Activated T-helper 1 cell treated with anti-CD3 and anti-CD28 coated beads, Interleukin-12 subunit alpha, Interleukin-12 subunit beta, Interleukin-2, Interleukin-4 antibody, amounts not matched to agents 30 ng/mL and 10 ng/mL and 1 ng/mL, durations not matched to agents 14 hours and 24 hours and 36 hours (primary cell): ENCODE measurements around the gene FCRL6. TPM values are rescaled to one million over a fixed set of nuclear protein-coding genes. Genes with fewer than 3 reads are reported as not detected.
A peak's percentile ranks its signal among the peaks of the same experiment; 100 is the strongest.

Experiments
- DNase-seq: peaks from one replicate; pipeline ENCODE4 v3.0.0; 2021; ENCODE audit warnings: low spot score
- H3K27ac Mint-ChIP-seq: one replicate; pipeline ENCODE4 v1.8.0; 2021; ENCODE audit warnings: mild to moderate bottlenecking, mixed read lengths
- H3K27me3 Mint-ChIP-seq: one replicate; pipeline ENCODE4 v1.8.0; 2022; ENCODE audit warnings: mild to moderate bottlenecking, moderate library complexity, mixed read lengths; ENCODE audit not compliant: insufficient read depth
- H3K36me3 Mint-ChIP-seq: one replicate; pipeline ENCODE4 v1.8.0; 2021; ENCODE audit warnings: low read depth, mixed read lengths
- H3K4me1 Mint-ChIP-seq: one replicate; pipeline ENCODE4 v1.8.0; 2021; ENCODE audit warnings: low read depth, mixed read lengths
- H3K4me3 Mint-ChIP-seq: one replicate; pipeline ENCODE4 v1.8.0; 2021; ENCODE audit warnings: mild to moderate bottlenecking, moderate library complexity, mixed read lengths
- H3K9me3 Mint-ChIP-seq: one replicate; pipeline ENCODE4 v1.8.0; 2021; ENCODE audit warnings: mixed read lengths
- intact Hi-C: fragments of 100-400 bp; cut with micrococcal nuclease; formaldehyde crosslinking; loops from one replicate; pipeline ENCODE4 v1.15.1; 2024
- total RNA-seq: library from RNA; stranded (reverse); gene quantifications from 2 replicates; pipeline ENCODE4 v1.2.3, GENCODE V29; 2022

Gene FCRL6
- total RNA-seq, 1 donor from 2014 or later, result not detected

- intact Hi-C loops, result no loop called here
- Mint-ChIP-seq H3K36me3 (no peaks in the 10 kb centered on the region), H3K27me3 (peaks cover 50% of the 10 kb centered on the region), H3K27ac (no peak overlapping the region), H3K4me3 (no peak overlapping the region), H3K4me1 (peaks cover 12% of the 10 kb centered on the region), H3K9me3 (no peaks in the 10 kb centered on the region)
- DNase-seq, result no peak
Measured at GRCh38 chr1:159804924-159805323, 2.8 kb downstream of the FCRL6 start.

- peaks cover 35% of the 10 kb centered on the region for H3K27me3 Mint-ChIP-seq
- no peaks in the 10 kb centered on the region for H3K9me3 Mint-ChIP-seq
- no peak overlapping the region for H3K4me3 Mint-ChIP-seq
- no peak overlapping the region for H3K27ac Mint-ChIP-seq
- H3K36me3 Mint-ChIP-seq, result no peaks in the 10 kb centered on the region
- no peaks in the 10 kb centered on the region for H3K4me1 Mint-ChIP-seq
- intact Hi-C loops, result no loop called here
- DNase-seq, result no peak
Measured at GRCh38 chr1:159815926-159816325, 13.8 kb downstream of the FCRL6 start.

GRCh38 chr1:159817276-159818041 lies 15.3 kb downstream of the FCRL6 start:
- no peaks in the 10 kb centered on the region for H3K9me3 Mint-ChIP-seq
- DNase-seq, result no peak
- no peaks in the 10 kb centered on the region for H3K36me3 Mint-ChIP-seq
- no peak overlapping the region for H3K27ac Mint-ChIP-seq
- peaks cover 2% of the 10 kb centered on the region for H3K4me1 Mint-ChIP-seq
- H3K4me3 Mint-ChIP-seq, result no peak overlapping the region
- intact Hi-C loops, result no loop called here
- H3K27me3 Mint-ChIP-seq, result peaks cover 36% of the 10 kb centered on the region

- H3K9me3 Mint-ChIP-seq, result no peaks in the 10 kb centered on the region
- peaks cover 25% of the 10 kb centered on the region for H3K4me1 Mint-ChIP-seq
- H3K27me3 Mint-ChIP-seq, result peaks cover 53% of the 10 kb centered on the region
- peaks cover 2% of the 10 kb centered on the region for H3K36me3 Mint-ChIP-seq
- intact Hi-C loops, result loop anchor here (2.0 kb wide), 1 partner anchor 23 kb away; no protein-coding TSS in a partner anchor
- DNase-seq, result peak; percentile 11
- H3K27ac Mint-ChIP-seq, result no peak overlapping the region
- H3K4me3 Mint-ChIP-seq, result no peak overlapping the region
Measured at GRCh38 chr1:159821171-159821867, 19.2 kb downstream of the FCRL6 start.

- H3K4me3 Mint-ChIP-seq, result no peak overlapping the region
- H3K9me3 Mint-ChIP-seq, result no peaks in the 10 kb centered on the region
- peaks cover 46% of the 10 kb centered on the region for H3K4me1 Mint-ChIP-seq
- H3K27me3 Mint-ChIP-seq, result peaks cover 43% of the 10 kb centered on the region
- no peak for DNase-seq
- H3K36me3 Mint-ChIP-seq, result peaks cover 2% of the 10 kb centered on the region
- no peak overlapping the region for H3K27ac Mint-ChIP-seq
- intact Hi-C loops, result no loop called here
Measured at GRCh38 chr1:159823406-159823805, 21.2 kb downstream of the FCRL6 start.

GRCh38 chr1:159825564-159825963 lies 23.4 kb downstream of the FCRL6 start:
- peaks cover 3% of the 10 kb centered on the region for H3K36me3 Mint-ChIP-seq
- peaks cover 48% of the 10 kb centered on the region for H3K27me3 Mint-ChIP-seq
- no peak for DNase-seq
- intact Hi-C loops, result no loop called here
- H3K4me1 Mint-ChIP-seq, result peaks cover 54% of the 10 kb centered on the region
- no peak overlapping the region for H3K4me3 Mint-ChIP-seq
- H3K27ac Mint-ChIP-seq, result peak overlapping the region; percentile 59
- no peaks in the 10 kb centered on the region for H3K9me3 Mint-ChIP-seq

GRCh38 chr1:159826441-159827101 lies 24.4 kb downstream of the FCRL6 start, which contains the start of gene SLAMF8:
TSS of gene SLAMF8 (plus strand) at chr1:159826873. CDS start at chr1:159826899, 26 bp downstream.
- intact Hi-C loops, result loop anchor here (1.0 to 2.0 kb wide), 3 partner anchors 46 to 97 kb away; partner anchors contain the start of gene DUSP23
- Mint-ChIP-seq H3K4me1 (peaks cover 54% of the 10 kb centered on the region), H3K9me3 (no peaks in the 10 kb centered on the region), H3K27me3 (peaks cover 45% of the 10 kb centered on the region), H3K27ac (peak within 1 kb of the TSS; percentile 69), H3K36me3 (peaks cover 3% of the 10 kb centered on the region), H3K4me3 (peak within 1 kb of the TSS; percentile 67)
- DNase-seq, result peak; percentile 61

- Mint-ChIP-seq H3K9me3 (no peaks in the 10 kb centered on the region), H3K4me1 (peaks cover 54% of the 10 kb centered on the region), H3K27me3 (peaks cover 47% of the 10 kb centered on the region), H3K27ac (peak overlapping the region; percentile 69), H3K4me3 (peak overlapping the region; percentile 19), H3K36me3 (peaks cover 3% of the 10 kb centered on the region)
- DNase-seq, result no peak
- intact Hi-C loops, result loop anchor here (2.0 kb wide), 1 partner anchor 62 kb away; no protein-coding TSS in a partner anchor
Measured at GRCh38 chr1:159827102-159827490, 24.9 kb downstream of the FCRL6 start.

- no peak overlapping the region for H3K4me3 Mint-ChIP-seq
- no peaks in the 10 kb centered on the region for H3K9me3 Mint-ChIP-seq
- no peak overlapping the region for H3K27ac Mint-ChIP-seq
- H3K4me1 Mint-ChIP-seq, result peaks cover 51% of the 10 kb centered on the region
- H3K36me3 Mint-ChIP-seq, result peaks cover 3% of the 10 kb centered on the region
- intact Hi-C loops, result loop anchor here (2.0 kb wide), 1 partner anchor 61 kb away; no protein-coding TSS in a partner anchor
- peaks cover 46% of the 10 kb centered on the region for H3K27me3 Mint-ChIP-seq
- DNase-seq, result no peak
Measured at GRCh38 chr1:159827549-159827948, 25.4 kb downstream of the FCRL6 start.

- no peak for DNase-seq
- Mint-ChIP-seq H3K4me1 (peaks cover 49% of the 10 kb centered on the region), H3K27ac (no peak overlapping the region), H3K4me3 (no peak overlapping the region), H3K9me3 (no peaks in the 10 kb centered on the region), H3K36me3 (peaks cover 3% of the 10 kb centered on the region), H3K27me3 (peaks cover 43% of the 10 kb centered on the region)
- intact Hi-C loops, result no loop called here
Measured at GRCh38 chr1:159828176-159828575, 26.0 kb downstream of the FCRL6 start.

- peaks cover 49% of the 10 kb centered on the region for H3K4me1 Mint-ChIP-seq
- H3K9me3 Mint-ChIP-seq, result no peaks in the 10 kb centered on the region
- DNase-seq, result no peak
- intact Hi-C loops, result no loop called here
- H3K27me3 Mint-ChIP-seq, result peaks cover 43% of the 10 kb centered on the region
- H3K4me3 Mint-ChIP-seq, result peak overlapping the region; percentile 37
- peaks cover 3% of the 10 kb centered on the region for H3K36me3 Mint-ChIP-seq
- H3K27ac Mint-ChIP-seq, result peak overlapping the region; percentile 44
Measured at GRCh38 chr1:159828581-159829272, 26.6 kb downstream of the FCRL6 start.

GRCh38 chr1:159829273-159829634 lies 27.1 kb downstream of the FCRL6 start:
- peaks cover 49% of the 10 kb centered on the region for H3K4me1 Mint-ChIP-seq
- no peak for DNase-seq
- peaks cover 3% of the 10 kb centered on the region for H3K36me3 Mint-ChIP-seq
- intact Hi-C loops, result no loop called here
- no peaks in the 10 kb centered on the region for H3K9me3 Mint-ChIP-seq
- peaks cover 39% of the 10 kb centered on the region for H3K27me3 Mint-ChIP-seq
- no peak overlapping the region for H3K4me3 Mint-ChIP-seq
- peak overlapping the region; percentile 18 for H3K27ac Mint-ChIP-seq
